ENCODE data around the gene TRAF3IP1.

Gene TRAF3IP1

DNA sequence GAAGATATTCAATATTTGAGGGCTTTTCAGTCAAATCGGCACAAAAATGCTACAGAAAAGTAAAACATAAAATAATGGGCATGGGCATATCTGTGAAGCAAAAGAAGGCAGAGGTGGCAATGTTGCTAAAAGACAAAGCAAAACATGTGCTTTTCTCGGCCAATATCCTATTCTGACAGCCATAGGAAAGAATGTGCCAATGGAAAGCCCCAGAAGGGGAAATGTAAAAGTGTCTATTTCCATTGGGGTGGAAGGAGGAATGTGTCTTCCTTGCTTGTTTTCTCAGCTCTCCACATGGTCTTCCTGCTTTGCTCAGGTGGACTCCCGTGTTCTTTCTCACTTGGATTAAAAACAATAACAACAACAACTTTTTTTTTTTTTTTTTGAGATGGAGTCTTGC lies 18.2 kb upstream of the TRAF3IP1 start:
- no peak for ATAC-seq
- TF ChIP-seq ZNF70 (CRISPR knock-in tag; IDR thresholded peaks at IDR 0.05) (no peak), SNAI2 (CRISPR knock-in tag; IDR thresholded peaks at IDR 0.05) (no peak)

DNA sequence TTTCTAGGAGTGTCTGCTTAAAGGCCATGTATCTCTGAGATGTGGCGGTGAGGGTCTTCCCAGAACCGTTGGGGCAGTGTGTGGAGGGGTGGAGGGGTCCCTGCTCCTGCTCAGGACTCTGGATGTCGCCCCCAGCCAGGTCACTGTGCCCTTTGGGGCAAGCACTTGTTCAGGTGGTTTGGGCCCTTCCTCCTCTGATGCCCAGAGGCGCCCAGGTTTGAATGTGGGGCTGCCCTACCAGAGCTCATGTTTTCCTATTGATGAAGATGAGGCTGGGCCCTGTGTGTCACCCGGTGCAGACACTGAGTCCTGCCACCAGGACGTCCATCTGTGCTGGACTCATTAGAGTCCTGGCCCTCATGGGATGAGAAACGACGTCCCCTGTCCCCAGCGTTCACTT lies 17.6 kb upstream of the TRAF3IP1 start:
- no peak for ATAC-seq
- no peak for TF ChIP-seq SNAI2 (CRISPR knock-in tag; IDR thresholded peaks at IDR 0.05)
- TF ChIP-seq ZNF70 (CRISPR knock-in tag; IDR thresholded peaks at IDR 0.05), result no peak

- ATAC-seq, result no peak
- TF ChIP-seq TCF4 (CRISPR knock-in tag; IDR thresholded peaks at IDR 0.05; ENCODE audit: borderline replicate concordance), result no peak
- no peak for TF ChIP-seq RARB (CRISPR knock-in tag; IDR thresholded peaks at IDR 0.05)
- no peak for TF ChIP-seq POU6F1 (CRISPR knock-in tag; IDR thresholded peaks at IDR 0.05; ENCODE audit: borderline replicate concordance, low read depth)
- TF ChIP-seq ZNF70 (CRISPR knock-in tag; IDR thresholded peaks at IDR 0.05), result no peak
- no peak for TF ChIP-seq BACH2 (CRISPR knock-in tag; IDR thresholded peaks at IDR 0.05; ENCODE audit: borderline replicate concordance)
Observed at GRCh38 chr2:238304116-238304515, 16.2 kb upstream of the TRAF3IP1 start.

- TF ChIP-seq TCF4 (CRISPR knock-in tag; IDR thresholded peaks at IDR 0.05; ENCODE audit: borderline replicate concordance), result no peak
- TF ChIP-seq ISL1 (CRISPR knock-in tag; IDR thresholded peaks at IDR 0.05), result no peak
- TF ChIP-seq ZNF8 (CRISPR knock-in tag; IDR thresholded peaks at IDR 0.05), result no peak
- TF ChIP-seq CSDC2 (CRISPR knock-in tag; IDR thresholded peaks at IDR 0.05), result no peak
- no peak for TF ChIP-seq SNAI2 (CRISPR knock-in tag; IDR thresholded peaks at IDR 0.05)
- no peak for TF ChIP-seq BACH2 (CRISPR knock-in tag; IDR thresholded peaks at IDR 0.05; ENCODE audit: borderline replicate concordance)
- TF ChIP-seq OSR1 (CRISPR knock-in tag; IDR thresholded peaks at IDR 0.05), result no peak
- TF ChIP-seq, protein P1, sequence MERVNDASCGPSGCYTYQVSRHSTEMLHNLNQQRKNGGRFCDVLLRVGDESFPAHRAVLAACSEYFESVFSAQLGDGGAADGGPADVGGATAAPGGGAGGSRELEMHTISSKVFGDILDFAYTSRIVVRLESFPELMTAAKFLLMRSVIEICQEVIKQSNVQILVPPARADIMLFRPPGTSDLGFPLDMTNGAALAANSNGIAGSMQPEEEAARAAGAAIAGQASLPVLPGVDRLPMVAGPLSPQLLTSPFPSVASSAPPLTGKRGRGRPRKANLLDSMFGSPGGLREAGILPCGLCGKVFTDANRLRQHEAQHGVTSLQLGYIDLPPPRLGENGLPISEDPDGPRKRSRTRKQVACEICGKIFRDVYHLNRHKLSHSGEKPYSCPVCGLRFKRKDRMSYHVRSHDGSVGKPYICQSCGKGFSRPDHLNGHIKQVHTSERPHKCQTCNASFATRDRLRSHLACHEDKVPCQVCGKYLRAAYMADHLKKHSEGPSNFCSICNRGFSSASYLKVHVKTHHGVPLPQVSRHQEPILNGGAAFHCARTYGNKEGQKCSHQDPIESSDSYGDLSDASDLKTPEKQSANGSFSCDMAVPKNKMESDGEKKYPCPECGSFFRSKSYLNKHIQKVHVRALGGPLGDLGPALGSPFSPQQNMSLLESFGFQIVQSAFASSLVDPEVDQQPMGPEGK (CRISPR knock-in tag; IDR thresholded peaks at IDR 0.05; ENCODE audit: borderline replicate concordance), result no peak
- no peak for TF ChIP-seq GLIS3 (CRISPR knock-in tag; IDR thresholded peaks at IDR 0.05)
- ATAC-seq, result peak; percentile 34; the same call in 2 of the 3 replicates
Observed at GRCh38 chr2:238305092-238305862, 15.0 kb upstream of the TRAF3IP1 start.

DNA sequence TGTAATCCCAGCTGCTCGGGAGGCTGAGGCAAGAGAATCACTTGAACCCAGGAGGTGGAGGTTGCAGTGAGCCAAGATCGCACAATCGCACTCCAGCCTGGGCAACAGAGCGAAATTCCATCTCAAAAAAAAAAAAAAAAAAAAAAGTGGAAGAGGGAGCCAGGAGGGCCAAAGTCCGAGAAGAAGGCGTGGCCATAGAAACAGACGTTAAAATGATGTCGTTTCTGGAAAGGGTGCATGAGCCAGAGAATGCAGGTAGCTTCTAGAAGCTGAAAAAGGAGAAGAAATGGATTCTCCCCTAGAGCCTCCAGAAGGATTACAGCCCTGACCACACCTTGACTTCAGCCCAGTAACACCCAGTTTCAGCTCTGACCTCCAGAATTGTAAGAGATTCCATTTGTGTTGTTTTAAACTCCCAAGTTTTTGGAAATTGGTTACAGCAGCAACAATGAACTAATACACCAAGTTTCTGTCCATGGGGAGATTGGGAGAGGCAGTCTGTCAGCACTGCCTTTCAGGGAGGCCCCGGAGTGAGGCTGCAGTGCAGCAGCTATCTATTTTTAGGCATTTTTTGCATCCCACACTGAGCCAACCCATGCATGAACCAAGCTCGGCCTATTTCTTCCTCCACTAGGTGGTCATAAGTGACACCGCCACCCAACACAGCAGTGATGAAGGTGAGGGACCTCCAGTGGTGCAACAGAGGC lies 14.2 kb upstream of the TRAF3IP1 start:
- TF ChIP-seq, protein P2, sequence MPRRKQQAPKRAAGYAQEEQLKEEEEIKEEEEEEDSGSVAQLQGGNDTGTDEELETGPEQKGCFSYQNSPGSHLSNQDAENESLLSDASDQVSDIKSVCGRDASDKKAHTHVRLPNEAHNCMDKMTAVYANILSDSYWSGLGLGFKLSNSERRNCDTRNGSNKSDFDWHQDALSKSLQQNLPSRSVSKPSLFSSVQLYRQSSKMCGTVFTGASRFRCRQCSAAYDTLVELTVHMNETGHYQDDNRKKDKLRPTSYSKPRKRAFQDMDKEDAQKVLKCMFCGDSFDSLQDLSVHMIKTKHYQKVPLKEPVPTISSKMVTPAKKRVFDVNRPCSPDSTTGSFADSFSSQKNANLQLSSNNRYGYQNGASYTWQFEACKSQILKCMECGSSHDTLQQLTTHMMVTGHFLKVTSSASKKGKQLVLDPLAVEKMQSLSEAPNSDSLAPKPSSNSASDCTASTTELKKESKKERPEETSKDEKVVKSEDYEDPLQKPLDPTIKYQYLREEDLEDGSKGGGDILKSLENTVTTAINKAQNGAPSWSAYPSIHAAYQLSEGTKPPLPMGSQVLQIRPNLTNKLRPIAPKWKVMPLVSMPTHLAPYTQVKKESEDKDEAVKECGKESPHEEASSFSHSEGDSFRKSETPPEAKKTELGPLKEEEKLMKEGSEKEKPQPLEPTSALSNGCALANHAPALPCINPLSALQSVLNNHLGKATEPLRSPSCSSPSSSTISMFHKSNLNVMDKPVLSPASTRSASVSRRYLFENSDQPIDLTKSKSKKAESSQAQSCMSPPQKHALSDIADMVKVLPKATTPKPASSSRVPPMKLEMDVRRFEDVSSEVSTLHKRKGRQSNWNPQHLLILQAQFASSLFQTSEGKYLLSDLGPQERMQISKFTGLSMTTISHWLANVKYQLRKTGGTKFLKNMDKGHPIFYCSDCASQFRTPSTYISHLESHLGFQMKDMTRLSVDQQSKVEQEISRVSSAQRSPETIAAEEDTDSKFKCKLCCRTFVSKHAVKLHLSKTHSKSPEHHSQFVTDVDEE (CRISPR knock-in tag; IDR thresholded peaks at IDR 0.05), result no peak
- TF ChIP-seq ZC3H10 (CRISPR knock-in tag; IDR thresholded peaks at IDR 0.05) (no peak), POU6F1 (CRISPR knock-in tag; IDR thresholded peaks at IDR 0.05; ENCODE audit: borderline replicate concordance, low read depth) (no peak), ZNF8 (CRISPR knock-in tag; IDR thresholded peaks at IDR 0.05) (no peak), ZNF70 (CRISPR knock-in tag; IDR thresholded peaks at IDR 0.05) (no peak), ESRRG (CRISPR knock-in tag; IDR thresholded peaks at IDR 0.05) (no peak), ZFP3 (CRISPR knock-in tag; IDR thresholded peaks at IDR 0.05) (no peak), OSR1 (CRISPR knock-in tag; IDR thresholded peaks at IDR 0.05) (no peak), CSDC2 (CRISPR knock-in tag; IDR thresholded peaks at IDR 0.05) (no peak), PPARA (CRISPR knock-in tag; IDR thresholded peaks at IDR 0.05; ENCODE audit: borderline replicate concordance) (no peak), SNAI2 (CRISPR knock-in tag; IDR thresholded peaks at IDR 0.05) (no peak), TCF4 (CRISPR knock-in tag; IDR thresholded peaks at IDR 0.05; ENCODE audit: borderline replicate concordance) (no peak), ZNF565 (CRISPR knock-in tag; conservative IDR thresholded peaks at IDR 0.05; ENCODE audit: low read depth) (no peak), GLIS3 (CRISPR knock-in tag; IDR thresholded peaks at IDR 0.05) (no peak), TOX (CRISPR knock-in tag; IDR thresholded peaks at IDR 0.05; ENCODE audit: borderline replicate concordance) (no peak), ARNTL (CRISPR knock-in tag; IDR thresholded peaks at IDR 0.05; ENCODE audit: borderline replicate concordance, low read depth) (no peak)
- TF ChIP-seq, protein P1 (CRISPR knock-in tag; IDR thresholded peaks at IDR 0.05; ENCODE audit: borderline replicate concordance), result no peak
- no peak for ATAC-seq
